HG02938 (cell line): ENCODE results near the gene SLC25A25.
A peak's percentile ranks its signal among the peaks of the same experiment; 100 is the strongest.
"Not testable (repeated sequence)": the region's sequence is repeated elsewhere in the genome, so short reads cannot be mapped to it uniquely, and the experiment has no call there.

Source experiments
- ATAC-seq: cut with Tn5 transposase; IDR thresholded peaks from one replicate; pipeline ENCODE4 v1.9.1; 2021; ENCODE audit warnings: mild to moderate bottlenecking, moderate library complexity; ENCODE audit not compliant: unreplicated experiment

The SLC25A25 gene

GRCh38 chr9:128108269-128109049 lies 40.4 kb downstream of the SLC25A25 start:
- ATAC-seq = no peak

GRCh38 chr9:128109050-128109709 lies 41.1 kb downstream of the SLC25A25 start:
- no peak for ATAC-seq

- ATAC-seq = not testable (repeated sequence)
Measured at GRCh38 chr9:128111726-128112125, 43.7 kb downstream of the SLC25A25 start.

- ATAC-seq = no peak
Measured at GRCh38 chr9:128113526-128114325, 45.7 kb downstream of the SLC25A25 start.

GRCh38 chr9:128114326-128115186 lies 46.5 kb downstream of the SLC25A25 start:
- ATAC-seq = no peak

- ATAC-seq = no peak
Measured at GRCh38 chr9:128115187-128116103, 47.4 kb downstream of the SLC25A25 start.

- ATAC-seq = no peak
Measured at GRCh38 chr9:128116104-128117083, 48.4 kb downstream of the SLC25A25 start.

GRCh38 chr9:128117613-128118471 lies 49.8 kb downstream of the SLC25A25 start:
- peak; percentile 54 for ATAC-seq

GRCh38 chr9:128118472-128118857 lies 50.4 kb downstream of the SLC25A25 start:
- ATAC-seq = no peak

- no peak for ATAC-seq
Measured at GRCh38 chr9:128118971-128119665, 51.1 kb downstream of the SLC25A25 start.

- no peak for ATAC-seq
Measured at GRCh38 chr9:128120061-128120740, 52.2 kb downstream of the SLC25A25 start.

- ATAC-seq = no peak
Measured at GRCh38 chr9:128120741-128121465, 52.9 kb downstream of the SLC25A25 start.

- ATAC-seq = no peak
Measured at GRCh38 chr9:128121466-128121810, 53.4 kb downstream of the SLC25A25 start.

GRCh38 chr9:128121924-128122808 lies 54.1 kb downstream of the SLC25A25 start:
- ATAC-seq = no peak

GRCh38 chr9:128122809-128123175 lies 54.8 kb downstream of the SLC25A25 start:
- no peak for ATAC-seq
